HG02678 (cell line): ENCODE measurements around the gene RUNX1.

Experiments
- ATAC-seq: cut with Tn5 transposase; IDR thresholded peaks from one replicate; pipeline ENCODE4 v1.9.1; 2021; ENCODE audit warnings: mild to moderate bottlenecking, moderate library complexity; ENCODE audit not compliant: unreplicated experiment

The RUNX1 gene

DNA sequence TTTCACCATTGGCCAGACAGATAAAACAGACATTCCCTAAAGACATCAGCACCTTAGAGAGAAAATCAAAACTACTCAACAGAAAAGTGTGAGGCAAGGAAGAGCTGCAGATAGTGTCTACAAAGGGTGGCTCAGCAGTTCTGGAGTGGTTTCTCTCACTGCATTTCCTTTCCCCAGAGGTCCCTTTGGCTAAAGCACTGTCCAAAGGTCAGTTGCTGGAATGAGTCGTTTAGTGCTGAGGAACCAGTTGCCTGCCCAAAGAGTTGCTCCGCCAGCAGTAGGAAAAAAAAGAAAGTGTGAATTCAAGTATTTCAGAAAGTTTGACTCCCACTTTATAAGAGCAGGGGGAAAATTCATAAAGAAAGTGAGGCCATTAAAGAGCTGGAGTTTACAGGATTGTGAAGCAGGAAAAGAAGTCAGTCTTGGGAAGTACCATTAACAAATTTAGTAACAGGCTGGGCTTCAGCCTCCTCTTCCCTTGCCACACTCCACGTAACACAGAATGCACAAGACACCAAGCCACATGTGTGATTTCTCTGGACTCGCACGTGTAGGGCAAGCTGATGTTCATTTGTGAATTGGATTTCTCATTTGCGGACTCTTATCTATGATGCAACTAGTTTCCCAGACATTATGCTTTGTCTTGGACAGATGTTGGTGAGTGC is 122.2 kb downstream of the RUNX1 start:
- ATAC-seq = no peak

DNA sequence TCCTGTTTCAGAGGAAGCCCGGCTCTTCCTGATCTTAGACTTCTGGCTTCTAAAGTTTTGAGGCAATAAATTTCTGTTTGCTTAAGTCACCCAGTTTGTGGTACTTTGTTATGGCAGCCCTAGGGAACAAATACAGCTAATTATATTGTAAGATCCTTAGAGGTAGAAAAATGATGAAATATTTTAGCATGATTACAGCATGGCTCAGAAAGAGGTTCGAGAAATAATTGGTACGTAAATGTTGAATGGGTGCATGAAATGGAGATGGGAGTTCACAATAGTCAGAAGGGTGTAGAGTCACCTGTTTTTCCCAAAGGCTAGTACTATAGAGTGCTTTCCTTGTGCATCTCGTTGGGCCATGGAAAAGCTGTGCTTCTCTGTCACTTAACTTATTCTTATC is 123.5 kb downstream of the RUNX1 start:
- ATAC-seq = no peak

DNA sequence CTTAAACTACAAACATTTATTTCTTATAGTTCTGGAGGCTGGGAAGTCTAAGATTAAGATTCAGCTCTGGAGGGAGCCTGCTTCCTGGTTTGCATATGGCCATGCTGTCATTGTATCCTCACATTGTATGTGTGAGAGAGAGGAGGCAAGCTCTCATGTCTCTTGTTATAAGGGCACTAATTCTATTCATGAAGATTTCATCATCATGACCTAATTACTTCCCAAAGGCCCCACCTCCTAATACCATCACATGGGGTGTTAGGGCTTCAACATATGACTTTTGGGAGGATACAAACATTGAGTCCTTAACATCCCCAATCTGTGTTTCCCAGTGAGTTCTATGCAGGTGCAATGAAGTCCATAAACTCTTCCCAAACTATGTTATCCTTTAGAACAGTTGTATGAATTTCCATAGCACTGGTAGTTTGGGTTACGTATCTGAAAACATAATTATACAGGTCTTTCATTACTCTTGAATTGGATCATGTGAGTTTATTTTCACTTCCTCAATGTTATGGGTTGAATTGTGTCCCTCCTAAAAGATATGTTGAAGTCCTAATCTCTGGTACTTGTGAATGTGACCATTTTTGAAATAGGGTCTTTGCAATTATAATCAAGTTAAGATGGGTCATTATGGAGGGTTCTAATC is 124.2 kb downstream of the RUNX1 start:
- ATAC-seq = no peak

DNA sequence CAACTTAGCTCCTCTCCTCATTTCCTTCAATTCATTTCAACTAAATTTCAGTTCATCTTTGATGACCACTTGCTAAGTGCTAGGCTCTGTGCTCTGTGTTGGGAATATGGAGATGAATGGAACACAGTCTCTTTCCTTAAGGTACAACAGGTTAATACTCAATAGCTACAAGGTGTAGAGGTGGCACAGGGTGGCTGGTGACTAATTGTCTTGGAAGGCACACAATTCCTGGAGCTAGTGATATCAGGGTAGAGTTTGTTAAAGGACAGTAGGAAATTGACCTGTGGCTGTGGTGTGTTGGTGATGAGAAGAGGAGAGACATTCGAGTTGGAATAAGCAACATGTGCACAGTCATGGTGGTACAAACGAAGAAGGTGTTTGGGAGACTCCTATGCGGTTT is 124.9 kb downstream of the RUNX1 start:
- no peak for ATAC-seq

DNA sequence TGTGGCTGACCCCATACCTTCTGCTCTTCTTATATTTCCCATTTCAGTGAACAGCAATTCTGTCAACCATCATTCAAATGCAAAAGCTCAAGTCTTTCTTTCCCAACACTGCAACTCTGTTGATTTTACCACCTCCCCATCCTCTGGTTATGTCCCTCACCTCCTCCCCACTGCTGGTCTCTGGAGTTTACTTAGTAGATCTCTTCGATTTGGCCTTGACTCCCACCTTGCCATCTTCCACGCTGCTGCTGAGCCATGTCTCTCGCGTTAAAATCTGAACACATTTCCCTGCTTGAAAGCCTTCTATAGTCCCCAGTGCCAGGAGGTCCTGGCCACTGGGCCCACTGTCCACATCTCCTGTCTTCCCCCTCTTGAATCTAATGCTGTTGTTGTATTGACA is 125.5 kb downstream of the RUNX1 start:
- ATAC-seq = no peak

DNA sequence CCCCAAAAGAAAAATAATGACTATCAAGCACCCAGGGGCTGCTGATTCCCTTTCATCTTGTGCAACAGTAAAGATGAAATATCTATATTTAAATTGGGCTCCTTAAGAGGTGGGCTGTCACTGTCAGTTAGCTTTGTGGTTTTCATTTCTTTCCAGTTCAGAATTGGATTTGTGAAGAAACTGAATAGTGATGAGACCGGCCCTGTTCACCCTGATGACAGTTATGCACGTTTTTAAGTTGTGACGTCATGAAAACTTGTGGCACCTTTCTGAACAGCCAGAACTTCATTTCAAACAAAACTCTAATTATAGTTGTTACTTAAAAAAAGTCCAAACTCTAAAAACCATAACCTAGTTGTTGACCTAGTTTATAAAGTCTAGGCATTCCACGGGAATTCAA is 125.9 kb downstream of the RUNX1 start:
- ATAC-seq = no peak

DNA sequence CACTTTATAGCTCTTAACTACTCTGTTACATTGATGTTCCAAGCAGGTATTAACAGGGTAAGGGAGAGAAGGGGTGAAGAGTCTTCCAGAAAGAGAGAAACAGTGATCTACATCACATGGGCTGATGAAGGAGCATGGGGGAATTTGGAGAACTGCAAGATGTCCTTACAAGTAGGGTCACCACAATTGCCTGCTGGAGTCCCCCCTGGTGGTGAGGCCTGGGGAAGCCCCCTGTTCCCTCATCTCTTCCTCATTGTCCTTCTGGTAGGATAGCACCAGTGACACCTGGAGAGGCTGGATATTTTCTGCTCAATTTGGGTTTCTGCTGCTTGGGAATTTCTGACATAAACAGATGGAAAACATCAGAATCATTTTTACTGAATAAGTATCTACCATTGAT is 126.6 kb downstream of the RUNX1 start:
- ATAC-seq = no peak

DNA sequence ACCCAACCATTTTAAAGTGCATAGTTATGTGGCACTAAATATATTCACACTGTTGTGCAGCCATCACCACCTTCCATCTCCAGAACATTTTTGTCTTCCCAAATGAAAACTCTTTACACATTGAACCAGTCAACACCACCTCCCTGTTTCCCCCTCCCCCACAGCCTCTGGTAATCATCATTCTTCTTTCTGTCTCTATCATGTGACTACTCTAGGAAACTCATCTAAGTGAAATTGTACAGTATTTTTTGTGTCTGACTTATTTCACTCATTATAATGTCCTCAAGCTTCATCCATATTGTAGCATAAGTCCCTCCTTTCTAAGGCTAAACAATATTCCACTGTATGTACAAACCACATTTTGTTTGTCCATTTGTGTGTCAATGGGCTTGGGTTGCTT is 128.0 kb downstream of the RUNX1 start:
- ATAC-seq = no peak

DNA sequence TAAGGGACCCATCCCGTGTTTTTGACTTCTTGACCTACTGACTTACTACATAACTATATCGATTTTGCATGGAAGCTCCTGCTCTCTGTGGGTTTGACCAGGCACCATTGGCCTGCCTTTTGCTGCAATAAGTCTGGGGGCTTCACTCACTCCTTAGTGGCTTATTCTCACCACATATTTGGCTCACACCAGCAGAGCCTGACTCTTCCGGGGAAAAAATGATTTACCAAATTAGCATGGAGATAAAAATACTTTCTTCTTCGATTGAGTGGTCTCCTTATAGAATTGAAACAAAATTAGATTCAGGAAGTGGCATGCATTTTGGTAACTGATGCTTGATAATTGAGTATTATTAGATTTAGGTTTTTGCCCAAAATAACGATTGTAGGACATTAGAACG is 129.7 kb downstream of the RUNX1 start:
- no peak for ATAC-seq

DNA sequence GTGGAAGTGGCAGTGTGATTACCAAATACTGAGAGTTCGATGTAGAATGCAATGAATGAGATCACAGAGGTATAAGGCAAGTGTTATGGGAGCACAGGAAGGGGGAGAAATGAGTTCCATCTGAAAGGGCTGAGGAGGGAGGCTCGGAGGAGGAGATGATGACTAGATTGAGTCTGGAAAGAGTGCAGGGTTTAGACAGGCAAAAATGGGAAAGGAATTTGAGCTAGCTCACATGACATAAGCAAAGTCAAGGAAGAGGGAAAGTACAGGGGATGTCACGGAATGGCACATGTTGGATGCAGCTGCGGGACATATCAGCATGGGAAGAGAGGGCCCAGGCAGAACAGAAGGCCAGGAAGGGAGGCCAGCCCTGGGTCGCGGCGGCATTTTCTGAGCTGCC is 132.7 kb downstream of the RUNX1 start:
- no peak for ATAC-seq

DNA sequence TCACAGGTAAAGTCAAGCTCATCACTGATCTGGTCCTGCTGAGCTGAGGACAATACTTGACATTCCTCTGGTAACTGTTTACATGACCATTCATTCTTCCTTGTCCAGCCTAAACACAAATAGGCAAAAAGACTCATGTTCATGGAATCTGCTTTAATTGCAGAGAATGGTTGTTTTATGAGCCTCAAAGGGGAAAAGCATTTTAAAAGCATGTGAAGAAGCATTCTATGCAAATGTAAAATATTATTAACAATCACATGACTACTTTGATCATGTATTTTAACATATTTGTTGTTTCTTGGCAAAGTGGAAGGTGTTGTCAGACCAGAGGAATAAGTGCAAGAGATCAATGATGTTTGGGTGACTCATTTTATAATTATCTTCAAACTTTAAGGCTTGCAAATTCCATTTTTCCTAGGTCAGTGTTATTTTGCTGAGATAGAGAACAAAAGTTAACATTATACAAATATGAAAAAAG is 133.7 kb downstream of the RUNX1 start:
- ATAC-seq = no peak

DNA sequence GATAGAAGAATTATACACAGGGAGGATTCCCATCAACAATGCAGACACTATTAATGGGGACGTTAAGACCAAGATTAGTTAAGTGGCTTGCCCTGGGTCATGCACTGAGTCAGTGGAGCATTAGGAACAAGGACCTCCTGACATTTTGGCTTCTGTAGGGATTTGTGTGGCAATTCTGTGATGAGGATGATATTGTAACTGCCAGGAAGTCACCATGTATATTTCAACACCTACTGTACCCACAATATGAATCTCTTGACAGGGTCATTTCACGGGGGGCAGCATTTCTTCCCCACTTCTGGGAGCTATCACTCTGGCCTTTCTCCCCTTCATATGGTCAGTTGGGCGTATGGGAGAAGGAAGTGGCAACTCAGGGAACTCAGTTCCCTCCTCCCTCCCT is 134.9 kb downstream of the RUNX1 start:
- no peak for ATAC-seq

DNA sequence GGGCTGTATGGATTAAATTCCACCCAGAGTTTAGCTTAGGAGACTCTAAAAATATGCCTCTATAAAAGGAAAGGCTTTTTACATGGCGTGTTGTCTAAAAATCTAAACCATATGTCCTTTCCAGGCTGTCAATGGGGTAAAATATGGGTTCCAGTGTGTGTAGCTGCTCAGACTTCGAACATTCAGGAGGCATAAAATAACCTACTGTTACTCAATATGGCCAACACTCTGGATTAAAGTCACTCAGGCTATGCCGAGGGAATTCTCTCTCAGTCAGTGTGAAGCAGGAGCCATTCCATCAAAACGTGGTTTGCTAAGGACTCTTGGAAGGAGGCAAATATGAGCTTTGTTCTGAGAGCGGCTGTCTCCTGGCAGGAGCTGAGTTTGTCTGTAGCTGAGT is 135.3 kb downstream of the RUNX1 start:
- ATAC-seq = no peak

DNA sequence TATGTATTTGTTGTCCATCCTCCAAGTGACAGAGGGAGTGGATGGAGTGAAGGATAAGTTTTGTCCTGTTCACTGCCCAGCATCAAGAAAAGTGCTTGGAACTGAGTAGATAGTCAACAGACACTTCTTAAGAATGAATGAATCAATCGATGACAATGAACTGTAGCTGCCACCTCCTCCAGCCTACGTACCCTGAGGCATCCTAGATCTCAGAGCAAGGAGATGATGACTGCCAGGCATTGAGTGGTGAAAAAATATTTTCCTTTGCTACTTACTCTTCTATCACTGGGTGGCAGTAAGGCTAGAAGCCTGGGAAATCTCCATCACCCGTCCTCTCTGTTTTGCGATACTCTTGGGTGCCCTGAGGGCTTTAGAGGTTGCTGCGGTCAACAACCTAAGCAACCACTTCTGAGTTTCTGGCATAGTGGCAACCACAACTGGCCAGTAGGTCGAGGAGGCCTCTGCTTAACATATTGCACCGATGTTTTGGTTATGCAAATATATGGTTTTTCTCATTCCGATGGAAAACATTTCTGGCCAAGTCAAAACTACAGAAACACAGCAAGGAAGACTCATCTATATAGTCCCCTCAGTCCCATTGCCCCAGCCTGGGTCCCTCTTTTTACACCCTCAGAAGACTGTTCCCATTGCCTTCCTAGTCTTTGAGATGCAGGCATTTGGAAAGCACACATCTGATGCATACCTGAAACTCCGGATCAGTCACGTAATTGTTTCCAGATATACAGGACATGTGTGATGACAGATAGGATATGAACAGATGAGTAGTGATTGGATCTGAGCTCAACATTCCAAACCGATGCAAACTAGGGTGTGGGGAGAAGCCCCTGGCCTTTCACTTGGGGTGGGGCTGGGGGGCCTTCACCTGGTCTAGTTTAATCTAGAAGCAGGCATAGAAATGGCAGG is 136.8 kb downstream of the RUNX1 start:
- no peak for ATAC-seq

DNA sequence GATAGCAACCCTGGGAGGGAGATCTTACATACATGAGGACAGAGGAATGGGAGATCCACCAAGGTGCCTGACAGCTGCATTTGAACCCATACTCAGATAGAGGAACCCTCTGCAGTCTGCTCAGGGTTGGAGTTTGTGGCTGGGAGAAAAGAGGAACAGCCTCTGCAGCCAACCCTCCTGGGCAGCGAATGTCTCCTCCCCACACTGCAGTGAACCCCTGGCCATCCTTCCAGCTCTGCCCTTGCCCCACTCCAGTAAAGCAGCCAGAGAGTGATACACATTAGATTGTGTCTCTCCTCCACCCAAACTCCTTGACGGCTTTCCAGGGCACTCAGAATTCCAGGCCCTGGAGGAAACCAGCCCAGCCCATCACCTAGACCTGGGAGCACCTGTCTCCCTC is 137.7 kb downstream of the RUNX1 start:
- no peak for ATAC-seq

DNA sequence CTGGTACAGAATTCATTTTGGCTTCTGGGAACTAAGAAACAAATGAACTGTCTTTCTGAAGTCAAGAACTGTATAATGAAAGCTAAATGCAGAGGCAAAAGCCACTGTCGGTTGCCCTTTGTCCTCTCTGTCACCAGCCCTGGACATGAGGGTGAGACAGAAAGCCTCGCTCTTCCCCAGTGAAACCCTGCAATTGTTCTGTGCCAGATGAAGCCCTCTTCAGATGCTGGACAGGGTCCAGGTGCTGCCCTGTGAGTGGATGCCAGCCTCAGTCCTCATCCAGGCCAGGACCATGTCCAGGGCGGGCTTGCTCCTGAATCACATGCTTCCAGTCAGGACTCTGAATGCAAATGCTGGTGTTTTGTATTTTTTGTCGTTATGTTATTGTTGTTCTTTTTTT is 138.7 kb downstream of the RUNX1 start:
- ATAC-seq = no peak

DNA sequence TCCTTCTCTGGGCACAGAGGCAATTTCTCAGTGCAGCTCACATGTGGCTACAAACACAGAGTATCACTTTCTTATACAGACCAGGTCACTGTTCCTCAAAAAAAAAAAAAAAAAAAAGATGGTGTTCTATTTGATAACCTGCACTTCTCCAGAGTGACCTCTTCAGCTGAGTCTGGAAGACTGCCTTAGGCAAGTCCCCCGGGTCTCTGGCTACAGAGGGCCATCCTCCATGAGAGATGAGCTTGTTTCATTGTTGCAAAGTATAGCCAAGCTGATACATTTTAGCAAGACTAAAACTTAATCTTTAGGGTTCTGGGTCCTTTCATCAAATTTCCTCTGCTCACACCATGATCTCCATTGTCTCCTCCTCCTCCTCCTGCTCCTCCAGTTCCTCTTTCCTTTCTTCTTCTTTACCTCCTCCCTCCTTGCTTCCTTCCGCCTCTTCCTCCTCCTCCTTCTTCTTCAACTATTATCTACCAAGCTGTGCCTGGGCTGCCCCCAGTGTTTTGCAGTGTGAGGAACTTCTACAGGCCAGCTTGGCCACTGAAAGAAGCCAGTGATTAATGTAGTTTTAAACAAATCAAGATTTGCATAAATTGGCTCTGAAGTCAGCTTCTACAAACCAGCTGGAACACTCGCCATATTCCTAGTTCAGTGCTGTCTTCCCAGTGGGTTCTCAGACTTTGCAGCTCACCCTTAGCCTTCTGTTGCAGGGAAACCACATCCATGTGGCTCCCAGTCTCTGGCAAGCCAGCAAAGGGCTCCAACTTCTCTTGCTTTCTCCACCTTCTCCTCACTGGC is 139.4 kb downstream of the RUNX1 start:
- no peak for ATAC-seq

DNA sequence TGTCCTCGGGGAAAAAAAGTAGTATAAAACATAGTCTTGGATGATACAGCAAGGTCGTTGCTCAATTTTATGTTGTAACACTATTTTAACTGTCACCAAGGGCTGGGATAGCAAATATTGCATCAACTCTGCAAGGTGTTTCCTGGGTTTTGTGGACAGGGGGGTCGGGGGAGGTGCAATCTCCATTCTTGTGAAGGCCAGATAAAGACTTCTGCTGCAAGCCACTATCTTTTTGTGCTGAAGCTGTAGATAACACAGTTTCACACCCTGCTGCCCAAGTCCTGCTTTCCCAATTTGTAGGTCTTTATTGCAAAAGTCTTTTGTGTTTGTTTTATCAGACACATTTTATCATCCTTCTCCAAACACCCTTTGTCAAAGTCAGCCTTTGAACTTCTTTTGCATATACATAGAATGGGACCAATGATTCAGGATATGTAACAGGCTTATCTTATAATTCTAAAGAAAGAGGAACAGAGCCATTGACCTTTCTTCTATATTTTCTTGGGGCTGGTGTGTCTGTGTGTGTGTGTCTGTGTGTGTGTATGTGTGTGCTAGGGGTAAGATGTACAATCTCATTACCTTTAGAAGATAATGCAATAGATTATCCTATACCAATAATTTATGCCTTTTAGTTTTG is 140.6 kb downstream of the RUNX1 start:
- ATAC-seq = no peak

DNA sequence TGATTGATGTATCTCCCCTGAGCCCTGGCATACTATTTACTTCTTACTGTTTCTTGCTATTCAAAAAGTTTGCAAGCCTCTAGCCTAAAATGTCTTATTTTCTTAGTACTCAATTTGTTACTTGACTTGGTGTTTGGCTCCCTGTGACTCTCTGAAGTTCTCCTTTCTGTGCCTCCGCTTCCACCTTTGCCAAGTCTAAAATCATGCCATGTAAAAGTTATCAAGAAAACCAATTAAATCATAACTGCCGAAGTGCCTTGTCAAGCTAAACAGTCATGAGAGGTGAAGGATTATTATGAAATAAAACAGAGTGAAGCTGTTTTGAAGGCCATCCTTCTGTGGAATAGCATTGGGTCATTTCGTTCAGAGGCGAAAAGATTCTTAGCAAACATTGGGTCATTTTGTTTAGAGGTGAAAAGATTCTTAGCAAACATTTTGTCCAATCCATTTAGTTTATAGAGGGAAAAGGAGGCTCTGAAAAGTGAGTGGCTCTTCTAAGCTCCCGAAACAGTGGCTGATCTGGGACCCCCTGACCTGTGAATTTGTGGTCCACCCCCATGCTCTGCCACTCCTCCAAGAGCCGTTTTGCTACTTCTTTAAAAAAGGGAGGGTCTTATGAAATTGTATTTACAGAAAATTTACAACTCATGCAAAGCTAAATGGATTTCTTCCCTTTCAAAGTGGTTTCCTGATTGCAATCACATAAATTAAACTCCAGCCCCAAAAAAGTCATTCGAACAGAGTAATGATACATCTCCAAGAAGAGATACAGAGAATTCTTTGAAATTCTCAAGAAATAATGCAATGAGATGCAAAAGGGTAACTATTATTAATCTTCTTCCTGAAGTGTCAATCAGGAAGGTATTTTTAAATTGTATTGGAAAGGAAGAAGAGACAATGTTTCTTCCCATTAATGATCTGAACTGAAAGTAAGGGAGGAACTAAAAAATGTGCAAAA is 141.4 kb downstream of the RUNX1 start:
- no peak for ATAC-seq
